Raji (cell line): ENCODE results near the gene NOS1AP.

Experiments
- POLR2A ChIP-seq: IDR thresholded peaks from 2 replicates; pipeline ENCODE4 v1.6.1; 2011; ENCODE audit warnings: low read depth, low read length, control low read depth; ENCODE audit not compliant: insufficient read depth

Gene NOS1AP

DNA sequence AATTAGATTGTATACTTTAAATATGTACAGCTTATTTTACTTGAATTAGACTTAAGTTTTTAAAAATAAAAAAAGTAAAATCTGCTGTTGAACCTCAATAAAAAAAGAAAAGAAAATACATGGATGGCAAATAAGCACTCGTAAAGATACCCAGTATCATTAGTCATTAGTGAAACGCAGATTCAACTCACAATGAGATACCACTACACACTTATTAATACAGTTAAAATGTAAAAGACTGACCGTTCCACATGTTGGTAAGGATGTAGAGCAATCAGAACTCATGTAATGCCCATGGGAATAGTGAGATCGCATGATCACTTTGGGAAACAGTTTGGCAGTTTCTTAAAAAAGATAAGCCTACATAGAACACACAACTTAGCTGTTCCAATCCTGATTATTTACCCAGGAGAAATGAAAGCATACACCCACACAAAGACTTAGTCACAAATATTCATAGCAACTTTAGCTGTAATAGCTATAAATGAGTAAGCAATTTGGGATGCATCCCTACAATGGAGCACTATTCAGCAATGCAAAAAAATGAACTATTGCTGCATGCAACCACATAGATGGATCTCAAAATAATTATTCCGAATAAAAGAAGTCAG is 335.2 kb downstream of the NOS1AP start:
- TF ChIP-seq POLR2A: no peak

- TF ChIP-seq POLR2A: no peak
These were observed 336.3 kb downstream of the NOS1AP start for GRCh38 chr1:162405800-162406199.

- TF ChIP-seq POLR2A: no peak
These were observed 337.3 kb downstream of the NOS1AP start for GRCh38 chr1:162406811-162407210.

- TF ChIP-seq POLR2A: no peak
These were observed 338.0 kb downstream of the NOS1AP start for GRCh38 chr1:162407539-162407938.

DNA sequence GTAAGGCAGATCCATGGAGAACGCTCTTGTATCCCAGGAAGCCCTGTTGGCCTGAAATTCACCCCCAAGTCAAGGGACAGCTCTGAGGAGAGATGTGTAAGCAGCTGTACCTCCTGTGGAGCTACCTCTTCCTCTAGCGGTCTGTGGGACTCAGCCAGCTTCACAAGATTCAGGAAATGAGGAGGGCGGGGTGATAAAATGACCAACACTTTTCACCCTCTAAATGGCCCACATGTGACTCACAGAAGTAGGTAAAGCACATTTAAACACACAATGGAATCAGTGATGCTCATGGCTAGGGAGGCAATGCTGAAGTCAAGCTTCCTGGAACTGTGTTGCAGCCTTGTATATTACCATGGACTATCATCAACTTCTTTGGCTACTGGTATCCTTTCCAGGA is 342.5 kb downstream of the NOS1AP start, which contains the start of gene SH2D1B:
Gene SH2D1B (minus strand): TSS at position 135 of the 400 bp plus-strand sequence. CDS start 120 bp downstream, at position 15.
- TF ChIP-seq POLR2A: no peak

- TF ChIP-seq POLR2A: no peak
These were observed 346.7 kb downstream of the NOS1AP start for GRCh38 chr1:162416215-162416614.

- TF ChIP-seq POLR2A: no peak
These were observed 347.4 kb downstream of the NOS1AP start for GRCh38 chr1:162416909-162417308.

DNA sequence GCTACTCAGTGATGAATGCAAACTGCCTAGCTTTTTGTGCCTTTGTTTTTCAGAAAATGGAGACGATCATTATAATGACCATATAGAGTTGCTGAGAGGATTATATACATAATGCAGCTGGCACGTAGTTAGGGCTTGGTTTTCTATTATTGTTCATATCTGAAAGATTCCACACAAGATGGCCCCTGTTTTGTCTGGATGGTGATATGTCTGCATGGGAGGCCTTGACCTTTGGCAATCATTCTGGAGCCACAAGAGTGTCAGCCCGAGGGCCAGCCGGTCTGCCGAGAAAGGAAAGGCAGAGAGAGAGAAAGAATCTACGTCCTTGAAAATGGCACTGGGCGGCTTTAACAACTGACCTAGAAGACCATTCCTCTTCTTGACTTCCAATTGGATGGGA is 348.2 kb downstream of the NOS1AP start:
- no peak for TF ChIP-seq POLR2A
